T-helper 2 cell (primary cell): ENCODE results near the gene CD7.

Experiments used
- DNase-seq, 5 experiments: peaks; one replicate each; pipeline versions ENCODE4 v3.0.0 to v3.0.0-alpha.2; 2012 to 2022

Gene CD7

GRCh38 chr17:82314012-82314726 lies 3.2 kb downstream of the CD7 start:
- DNase-seq: no peak

GRCh38 chr17:82313195-82314011 lies 4.0 kb downstream of the CD7 start:
- no peak for DNase-seq

DNA sequence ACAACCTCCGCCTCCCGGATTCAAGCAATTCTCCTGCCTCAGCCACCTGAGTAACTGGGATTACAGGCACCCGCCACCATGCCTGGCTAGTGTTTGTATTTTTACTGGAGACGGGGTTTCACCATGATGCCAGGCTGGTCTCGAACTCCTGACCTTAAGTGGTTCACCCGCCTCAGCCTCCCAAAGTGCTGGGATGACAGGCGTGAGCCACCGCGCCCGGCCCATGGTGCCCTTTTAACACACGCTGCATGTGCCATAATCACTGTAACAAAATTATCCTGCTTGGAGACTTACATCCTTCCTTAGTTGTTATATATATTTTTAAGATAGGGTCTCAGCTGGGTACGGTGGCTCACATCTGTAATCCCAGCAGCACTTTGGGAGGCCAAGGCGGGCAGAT lies 5.4 kb downstream of the CD7 start:
- DNase-seq: no peak

DNA sequence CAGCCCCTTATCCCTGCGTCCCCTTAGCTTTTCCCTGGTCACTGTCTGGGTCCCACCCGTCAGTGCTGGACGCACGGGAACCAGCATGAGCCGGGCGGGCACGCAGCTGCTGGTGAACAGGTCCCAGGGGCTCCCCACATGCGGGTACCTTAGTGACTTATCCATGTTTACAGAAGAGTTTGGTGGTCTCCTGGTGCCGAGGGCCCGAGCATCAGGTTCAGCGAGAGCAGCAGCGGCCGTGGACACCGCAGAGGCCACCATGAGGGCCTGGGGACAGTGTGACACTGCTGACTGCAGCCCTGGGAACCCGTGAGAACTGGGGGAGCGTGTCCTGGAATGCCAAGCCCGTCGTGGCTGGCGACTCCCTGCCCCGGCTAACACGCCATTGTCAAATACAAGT lies 6.5 kb downstream of the CD7 start:
- DNase-seq: no peak

DNA sequence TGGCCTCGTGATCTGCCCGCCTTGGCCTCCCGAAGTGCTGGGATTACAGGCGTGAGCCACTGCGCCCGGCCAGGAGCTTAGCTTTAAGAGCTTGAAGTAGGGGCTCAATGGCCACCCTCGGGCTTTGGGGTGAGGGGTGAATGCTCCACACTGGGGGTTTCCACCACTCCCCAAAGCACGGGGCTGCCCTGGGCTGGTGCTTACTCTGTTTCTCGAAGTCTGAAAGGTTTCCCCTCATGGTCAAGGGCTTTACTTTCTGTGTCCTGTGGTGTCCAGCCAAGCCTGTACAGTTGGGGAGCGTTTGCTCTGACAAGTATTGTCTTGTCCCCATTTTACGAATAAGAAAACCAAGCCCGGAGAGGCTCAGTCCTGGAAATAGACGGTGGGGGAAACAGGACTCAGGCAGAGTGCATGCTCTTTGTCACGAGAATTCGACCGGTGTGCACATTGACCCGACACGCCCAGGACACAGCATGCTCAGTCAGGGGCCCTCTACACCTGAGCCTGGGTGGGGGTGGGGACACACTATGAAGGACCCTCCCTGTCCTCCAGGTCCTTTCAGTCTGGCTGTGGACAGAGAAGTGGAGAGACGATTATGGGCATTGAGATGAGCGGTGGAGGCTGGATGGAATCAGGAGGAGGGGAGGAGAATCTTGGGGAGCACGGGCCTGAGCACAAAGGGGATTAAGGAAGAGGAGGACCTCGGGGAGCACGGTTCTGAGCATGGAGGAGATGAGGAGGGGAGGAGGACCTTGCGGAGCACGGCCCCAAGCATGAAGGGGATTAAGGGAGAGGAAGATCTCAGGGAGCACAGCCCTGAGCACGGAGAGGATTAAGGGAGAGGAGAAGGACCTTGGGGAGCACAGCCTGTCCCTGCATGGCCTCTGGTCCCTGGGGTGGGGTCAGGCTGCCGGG lies 7.5 kb downstream of the CD7 start:
- DNase-seq: no peak

DNA sequence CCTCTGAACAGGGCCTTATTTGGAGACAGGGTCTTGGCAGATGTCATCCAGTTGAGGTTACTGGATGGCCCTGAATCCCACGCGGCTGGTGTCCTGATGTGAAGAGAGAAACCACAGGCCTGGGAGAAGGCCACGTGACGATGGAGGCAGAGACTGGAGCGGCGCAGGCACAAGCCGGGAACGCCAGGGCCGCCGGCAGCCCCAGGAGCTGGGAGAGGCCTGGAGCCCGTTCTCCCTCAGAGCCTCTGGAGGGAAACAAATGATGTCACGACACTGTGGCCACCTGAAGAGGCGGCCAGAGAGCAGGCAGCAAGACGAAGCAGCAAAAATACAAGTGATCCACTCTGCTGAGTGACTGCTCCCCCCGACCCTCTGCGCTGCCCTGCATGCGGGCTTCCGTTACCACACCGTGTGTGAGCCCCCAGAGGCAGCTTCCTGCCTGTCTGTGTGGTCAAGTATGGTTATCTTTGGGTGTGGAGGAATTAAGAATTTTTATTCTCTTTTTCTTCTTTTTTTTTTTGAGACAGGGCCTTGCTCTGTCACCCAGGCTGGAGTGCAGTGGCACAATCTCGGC lies 11.6 kb downstream of the CD7 start:
- DNase-seq: no peak

DNA sequence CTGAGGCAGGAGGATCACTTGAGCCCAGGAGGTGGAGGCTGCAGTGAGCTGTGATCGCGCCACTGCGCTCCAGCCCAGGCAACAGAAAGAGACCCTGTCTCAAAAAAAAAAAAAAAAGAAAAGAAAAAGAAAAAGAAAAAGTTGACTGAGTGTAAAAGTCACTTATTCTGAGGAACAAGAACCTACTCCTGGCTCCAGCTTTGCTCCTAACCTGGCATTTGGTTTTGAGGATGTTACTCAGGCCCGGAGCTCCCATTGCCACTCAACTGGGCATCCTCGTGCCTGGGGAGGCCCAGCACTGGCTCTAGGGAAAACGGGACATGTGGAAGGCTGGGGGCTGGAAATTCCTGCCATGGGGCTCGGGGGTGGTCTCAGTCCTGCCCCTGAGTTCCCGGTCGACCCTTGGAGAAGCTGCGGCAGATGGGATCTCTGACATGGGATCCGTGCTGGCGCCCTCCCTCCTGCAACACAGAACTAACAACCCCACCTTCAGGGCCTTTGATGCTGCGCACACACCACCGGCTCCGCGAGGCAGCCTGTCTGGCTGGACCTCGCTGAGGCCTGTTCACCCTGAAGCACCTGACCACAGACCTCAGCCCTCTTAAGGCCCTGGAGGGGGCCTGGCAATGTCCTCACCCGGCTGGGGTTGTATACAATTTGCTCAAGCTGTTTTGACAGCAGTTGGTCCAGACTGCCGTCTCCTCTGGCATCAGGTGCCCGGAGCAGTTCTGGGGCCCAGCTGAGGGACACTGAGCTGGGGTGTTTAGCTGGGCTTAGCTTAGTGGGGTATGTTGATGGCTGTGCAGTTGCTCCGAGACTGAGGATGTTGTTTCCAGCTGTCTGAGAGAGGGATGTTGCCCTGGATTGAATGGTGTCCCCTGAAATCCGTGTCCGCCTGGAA lies 12.3 kb downstream of the CD7 start:
- DNase-seq: no peak

GRCh38 chr17:82303944-82304808 lies 13.2 kb downstream of the CD7 start:
- no peak for DNase-seq

- DNase-seq: peak in 3 of 5 experiments; percentile 30 to 52 (median 44)
Observed at GRCh38 chr17:82302991-82303943, 14.1 kb downstream of the CD7 start.

DNA sequence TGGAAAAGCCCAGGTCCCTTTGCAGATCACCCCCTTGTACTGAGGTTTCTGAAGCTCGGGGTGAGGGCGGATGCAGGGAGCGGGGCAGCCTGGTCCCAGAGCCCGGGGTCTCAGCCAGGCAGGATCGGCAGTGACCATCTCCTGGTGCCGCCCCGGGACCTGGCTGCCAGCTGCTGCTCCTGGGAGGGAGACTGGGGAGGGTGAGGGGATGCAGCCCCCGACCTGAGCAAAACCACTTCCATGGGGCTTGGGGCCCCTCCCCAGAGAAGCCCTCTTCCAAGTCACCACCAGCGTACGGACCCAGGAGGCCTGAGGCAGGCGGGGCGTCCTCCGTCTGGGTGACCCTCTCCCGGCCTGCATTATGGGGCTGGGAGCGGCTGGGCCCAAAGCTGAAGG lies 14.8 kb downstream of the CD7 start:
- DNase-seq: no peak

DNA sequence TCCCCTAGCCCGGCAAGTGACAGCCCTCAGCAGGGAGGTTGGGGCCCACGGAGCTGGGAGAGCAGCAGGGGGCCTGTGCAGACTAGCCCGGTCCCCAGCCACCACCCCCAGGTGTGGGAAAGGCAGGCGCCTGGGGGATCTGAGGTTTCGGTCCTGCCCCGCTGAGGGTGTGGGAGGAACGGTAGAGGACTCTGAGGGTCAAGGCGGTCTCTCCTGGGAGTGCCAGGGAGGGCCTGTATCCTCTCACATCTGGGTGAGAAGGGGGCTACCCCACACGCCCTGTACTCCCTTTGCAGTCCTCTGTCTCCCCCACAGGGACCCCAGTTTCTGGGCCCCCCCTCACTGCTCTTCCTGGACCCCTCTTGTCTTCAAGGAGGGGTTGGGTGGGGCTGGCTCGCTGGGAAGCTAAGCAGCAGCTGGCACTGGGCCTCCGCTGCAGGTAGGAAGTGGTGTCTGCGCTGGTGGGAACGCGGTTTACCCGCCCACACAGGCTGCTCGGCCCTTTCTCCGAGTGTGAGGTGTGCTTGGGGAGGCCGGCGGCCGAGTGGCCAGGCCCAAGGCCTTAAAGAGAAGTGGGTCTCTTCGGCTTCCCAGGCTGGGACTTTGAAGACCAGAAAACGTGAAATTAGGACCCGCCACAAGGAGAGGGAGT lies 15.4 kb downstream of the CD7 start:
- peak in 3 of 5 experiments; percentile 33 to 74 (median 60) for DNase-seq

- DNase-seq: no peak
Observed at GRCh38 chr17:82301300-82301915, 16.0 kb downstream of the CD7 start.

- DNase-seq: peak in 4 of 5 experiments; percentile 31 to 64 (median 52)
Observed at GRCh38 chr17:82300707-82301270, 16.6 kb downstream of the CD7 start.

DNA sequence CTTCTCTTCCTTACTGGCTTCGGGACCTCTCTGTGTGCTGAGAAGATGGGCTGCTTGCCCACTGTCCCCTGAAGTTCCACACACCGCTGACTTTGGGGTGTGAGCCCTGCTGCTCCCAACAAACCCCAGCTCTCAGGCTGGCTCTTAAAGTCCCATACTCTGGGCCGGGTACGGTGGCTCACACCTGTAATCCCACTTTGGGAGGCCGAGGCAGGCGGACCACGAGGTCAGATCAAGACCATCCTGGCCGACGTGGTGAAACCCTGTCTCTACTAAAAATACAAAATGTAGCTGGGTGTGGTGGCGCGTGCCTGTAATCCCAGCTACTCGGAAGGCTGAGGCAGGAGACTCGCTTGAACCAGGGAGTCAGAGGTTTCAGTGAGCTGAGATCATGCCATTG lies 17.2 kb downstream of the CD7 start:
- no peak for DNase-seq

- DNase-seq: no peak
Observed at GRCh38 chr17:82299452-82299851, 18.0 kb downstream of the CD7 start.

- DNase-seq: no peak
Observed at GRCh38 chr17:82298538-82299421, 18.6 kb downstream of the CD7 start.
